Suprapubic skin (tissue), 4 donors: ENCODE data around the gene PKP1.

ENCODE experiments used
- EP300 ChIP-seq: sonication (generic); formaldehyde crosslinking; IDR thresholded peaks from one replicate; pipeline ENCODE4 v1.6.1; 2017; ENCODE audit warnings: antibody characterized with exemption
- POLR2A ChIP-seq, 2 donors: fragments of 450-650 bp; IDR thresholded peaks; one replicate each; pipeline ENCODE4 v1.6.1; 2017; ENCODE audit warnings: antibody characterized with exemption in 2 of 2, mild to moderate bottlenecking in 2 of 2, moderate library complexity in 2 of 2
- POLR2AphosphoS5 ChIP-seq, 3 donors: sonication (generic); formaldehyde crosslinking; IDR thresholded peaks; one replicate each; pipeline ENCODE4 v1.6.1; 2017; ENCODE audit warnings: antibody characterized with exemption in 3 of 3
- TF ChIP-seq, protein P1 (sequence below), 2 donors: fragments of 200-600 bp in 1 of 2; fragments of 450-650 bp in 1 of 2; sonication (generic) in 1 of 2; IDR thresholded peaks; one replicate each; pipeline ENCODE4 v1.5.1; 2016 to 2019; ENCODE audit warnings: antibody characterized with exemption in 2 of 2, mild to moderate bottlenecking in 1 of 2, moderate library complexity in 1 of 2

DNA sequence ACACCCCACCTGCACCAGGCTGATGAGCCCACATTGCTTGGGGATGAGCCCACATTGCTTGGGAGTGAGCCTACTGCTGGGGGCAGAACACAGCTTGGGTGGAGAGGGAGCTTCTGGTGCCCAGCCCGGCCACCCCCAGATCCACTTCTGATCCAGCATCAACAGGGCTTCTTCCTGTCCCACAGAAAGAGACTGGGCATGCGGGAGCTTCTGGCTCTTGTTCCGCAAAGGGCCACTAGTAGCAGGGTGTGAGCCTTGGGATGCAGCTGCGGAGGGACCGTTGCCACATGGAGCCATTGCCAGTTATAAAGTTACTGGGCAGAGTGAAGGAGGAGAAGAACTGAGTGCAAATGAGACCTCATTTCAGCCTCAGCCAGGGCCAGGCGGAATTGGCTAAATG, 36.3 kb downstream of the PKP1 start:
- TF ChIP-seq, protein P1, sequence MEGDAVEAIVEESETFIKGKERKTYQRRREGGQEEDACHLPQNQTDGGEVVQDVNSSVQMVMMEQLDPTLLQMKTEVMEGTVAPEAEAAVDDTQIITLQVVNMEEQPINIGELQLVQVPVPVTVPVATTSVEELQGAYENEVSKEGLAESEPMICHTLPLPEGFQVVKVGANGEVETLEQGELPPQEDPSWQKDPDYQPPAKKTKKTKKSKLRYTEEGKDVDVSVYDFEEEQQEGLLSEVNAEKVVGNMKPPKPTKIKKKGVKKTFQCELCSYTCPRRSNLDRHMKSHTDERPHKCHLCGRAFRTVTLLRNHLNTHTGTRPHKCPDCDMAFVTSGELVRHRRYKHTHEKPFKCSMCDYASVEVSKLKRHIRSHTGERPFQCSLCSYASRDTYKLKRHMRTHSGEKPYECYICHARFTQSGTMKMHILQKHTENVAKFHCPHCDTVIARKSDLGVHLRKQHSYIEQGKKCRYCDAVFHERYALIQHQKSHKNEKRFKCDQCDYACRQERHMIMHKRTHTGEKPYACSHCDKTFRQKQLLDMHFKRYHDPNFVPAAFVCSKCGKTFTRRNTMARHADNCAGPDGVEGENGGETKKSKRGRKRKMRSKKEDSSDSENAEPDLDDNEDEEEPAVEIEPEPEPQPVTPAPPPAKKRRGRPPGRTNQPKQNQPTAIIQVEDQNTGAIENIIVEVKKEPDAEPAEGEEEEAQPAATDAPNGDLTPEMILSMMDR (IDR thresholded peaks at IDR 0.05) = no peak
- TF ChIP-seq POLR2A (IDR thresholded peaks at IDR 0.05) (no peak), POLR2AphosphoS5 (IDR thresholded peaks at IDR 0.05) (no peak), EP300 (no peak)
